ENCODE measurements around the gene ZNF609. TPM values are rescaled to one million over a fixed set of nuclear protein-coding genes. Genes with fewer than 3 reads are reported as not detected.

Gene ZNF609
- total and polyA plus RNA-seq, 4 donors, result 4.6 to 18.1 (median 8.0) TPM

DNA sequence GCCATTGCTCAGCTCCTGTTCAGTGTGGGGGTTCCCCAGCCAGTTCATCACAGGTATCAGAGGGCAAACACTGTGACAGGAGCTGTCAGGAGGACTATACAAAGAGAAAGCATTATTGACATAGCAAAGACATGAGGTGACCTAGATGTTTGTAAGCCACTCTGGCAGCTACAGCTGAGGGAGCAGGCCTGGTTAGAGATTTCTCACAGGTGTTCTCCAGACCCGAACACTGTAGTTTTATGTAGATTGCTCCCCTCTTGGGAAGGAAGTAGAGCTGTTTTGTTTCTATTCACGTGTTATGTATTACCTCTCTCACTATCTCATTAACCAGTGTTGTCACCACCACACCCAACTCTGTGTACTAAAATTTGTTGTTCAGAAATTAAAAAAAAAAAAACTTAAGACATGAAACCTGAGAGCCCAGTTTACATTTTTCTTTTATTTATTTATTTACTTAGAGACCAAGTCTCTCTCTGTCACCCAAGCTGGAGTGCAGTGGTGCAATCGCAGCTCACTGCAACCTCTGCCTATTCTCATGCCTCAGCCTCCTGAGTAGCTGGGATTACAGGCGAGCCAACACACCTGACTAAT is 191.3 kb downstream of the ZNF609 start:
- no peak overlapping the region for H3K9ac ChIP-seq (ENCODE audit: low read depth in 1 of 2, low read length in 2 of 2)
- DNase-seq (ENCODE audit: low spot score), result no peak
- WGBS, result 40% methylated on average over 4 of the region's 4 CpGs
- TF ChIP-seq RXRA (IDR thresholded peaks at IDR 0.05), result peak; percentile 81 to 88
- peak; percentile 88 for TF ChIP-seq FOXA2 (IDR thresholded peaks at IDR 0.05)
- TF ChIP-seq RAD21 (IDR thresholded peaks at IDR 0.05), result peak; percentile 36 to 43
- peak; percentile 54 to 60 for TF ChIP-seq HNF4A (conservative IDR thresholded peaks at IDR 0.05)
- TF ChIP-seq JUND (IDR thresholded peaks at IDR 0.05), result peak in 1 of 2 donors; percentile 45
- TF ChIP-seq, protein P1, sequence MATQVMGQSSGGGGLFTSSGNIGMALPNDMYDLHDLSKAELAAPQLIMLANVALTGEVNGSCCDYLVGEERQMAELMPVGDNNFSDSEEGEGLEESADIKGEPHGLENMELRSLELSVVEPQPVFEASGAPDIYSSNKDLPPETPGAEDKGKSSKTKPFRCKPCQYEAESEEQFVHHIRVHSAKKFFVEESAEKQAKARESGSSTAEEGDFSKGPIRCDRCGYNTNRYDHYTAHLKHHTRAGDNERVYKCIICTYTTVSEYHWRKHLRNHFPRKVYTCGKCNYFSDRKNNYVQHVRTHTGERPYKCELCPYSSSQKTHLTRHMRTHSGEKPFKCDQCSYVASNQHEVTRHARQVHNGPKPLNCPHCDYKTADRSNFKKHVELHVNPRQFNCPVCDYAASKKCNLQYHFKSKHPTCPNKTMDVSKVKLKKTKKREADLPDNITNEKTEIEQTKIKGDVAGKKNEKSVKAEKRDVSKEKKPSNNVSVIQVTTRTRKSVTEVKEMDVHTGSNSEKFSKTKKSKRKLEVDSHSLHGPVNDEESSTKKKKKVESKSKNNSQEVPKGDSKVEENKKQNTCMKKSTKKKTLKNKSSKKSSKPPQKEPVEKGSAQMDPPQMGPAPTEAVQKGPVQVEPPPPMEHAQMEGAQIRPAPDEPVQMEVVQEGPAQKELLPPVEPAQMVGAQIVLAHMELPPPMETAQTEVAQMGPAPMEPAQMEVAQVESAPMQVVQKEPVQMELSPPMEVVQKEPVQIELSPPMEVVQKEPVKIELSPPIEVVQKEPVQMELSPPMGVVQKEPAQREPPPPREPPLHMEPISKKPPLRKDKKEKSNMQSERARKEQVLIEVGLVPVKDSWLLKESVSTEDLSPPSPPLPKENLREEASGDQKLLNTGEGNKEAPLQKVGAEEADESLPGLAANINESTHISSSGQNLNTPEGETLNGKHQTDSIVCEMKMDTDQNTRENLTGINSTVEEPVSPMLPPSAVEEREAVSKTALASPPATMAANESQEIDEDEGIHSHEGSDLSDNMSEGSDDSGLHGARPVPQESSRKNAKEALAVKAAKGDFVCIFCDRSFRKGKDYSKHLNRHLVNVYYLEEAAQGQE (IDR thresholded peaks at IDR 0.05), result no peak
- peak; percentile 64 for TF ChIP-seq FOXA1 (IDR thresholded peaks at IDR 0.05)
- TF ChIP-seq, protein P2, sequence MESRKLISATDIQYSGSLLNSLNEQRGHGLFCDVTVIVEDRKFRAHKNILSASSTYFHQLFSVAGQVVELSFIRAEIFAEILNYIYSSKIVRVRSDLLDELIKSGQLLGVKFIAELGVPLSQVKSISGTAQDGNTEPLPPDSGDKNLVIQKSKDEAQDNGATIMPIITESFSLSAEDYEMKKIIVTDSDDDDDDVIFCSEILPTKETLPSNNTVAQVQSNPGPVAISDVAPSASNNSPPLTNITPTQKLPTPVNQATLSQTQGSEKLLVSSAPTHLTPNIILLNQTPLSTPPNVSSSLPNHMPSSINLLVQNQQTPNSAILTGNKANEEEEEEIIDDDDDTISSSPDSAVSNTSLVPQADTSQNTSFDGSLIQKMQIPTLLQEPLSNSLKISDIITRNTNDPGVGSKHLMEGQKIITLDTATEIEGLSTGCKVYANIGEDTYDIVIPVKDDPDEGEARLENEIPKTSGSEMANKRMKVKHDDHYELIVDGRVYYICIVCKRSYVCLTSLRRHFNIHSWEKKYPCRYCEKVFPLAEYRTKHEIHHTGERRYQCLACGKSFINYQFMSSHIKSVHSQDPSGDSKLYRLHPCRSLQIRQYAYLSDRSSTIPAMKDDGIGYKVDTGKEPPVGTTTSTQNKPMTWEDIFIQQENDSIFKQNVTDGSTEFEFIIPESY (IDR thresholded peaks at IDR 0.05), result no peak
- TF ChIP-seq SP1 (IDR thresholded peaks at IDR 0.05), result peak; percentile 80
- peak overlapping the region in 1 of 2 donors; percentile 31 for H3K27ac ChIP-seq (ENCODE audit: low read depth in 1 of 2, low read length in 2 of 2)
- H3K9me3 ChIP-seq (ENCODE audit: control insufficient read depth in 4 of 4, low read length in 3 of 4), result no peaks in the 10 kb centered on the region
- H3K36me3 ChIP-seq (ENCODE audit: control insufficient read depth in 4 of 4, insufficient read depth in 3 of 4, low read depth in 1 of 4, low read length in 3 of 4), result no peaks in the 10 kb centered on the region
- H3K4me1 ChIP-seq (ENCODE audit: control insufficient read depth in 4 of 4, insufficient read depth in 4 of 4, low read length in 3 of 4), result peaks cover 3 to 28% (median 25%) of the 10 kb centered on the region in 4 donors
- no peaks in the 10 kb centered on the region for H3K27me3 ChIP-seq (ENCODE audit: control insufficient read depth in 4 of 4, insufficient read depth in 4 of 4, low read length in 3 of 4)
- H3K4me3 ChIP-seq (ENCODE audit: low read depth in 1 of 3, low read length in 3 of 3), result no peak overlapping the region

DNA sequence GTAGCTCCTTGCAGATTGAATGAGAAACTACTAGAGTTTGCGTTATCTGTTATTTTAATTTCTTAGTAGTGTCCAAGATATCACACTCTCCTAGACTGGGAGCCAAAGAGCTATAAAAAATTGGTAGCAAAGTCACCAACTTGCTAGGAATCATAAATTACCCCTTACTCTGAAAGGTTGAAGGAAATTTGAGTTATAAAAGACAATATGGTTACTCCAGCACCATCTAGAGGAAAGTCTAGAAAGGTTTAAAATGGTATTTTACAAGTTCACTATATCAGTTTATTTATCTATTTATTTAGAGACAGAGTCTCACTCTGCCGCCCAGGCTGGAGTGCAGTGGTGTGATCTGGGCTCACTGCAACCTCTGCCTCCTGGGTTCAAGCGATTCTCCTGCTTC is 193.4 kb downstream of the ZNF609 start:
- H3K4me3 ChIP-seq (ENCODE audit: low read depth in 1 of 3, low read length in 3 of 3), result no peak overlapping the region
- no peaks in the 10 kb centered on the region for H3K27me3 ChIP-seq (ENCODE audit: control insufficient read depth in 4 of 4, insufficient read depth in 4 of 4, low read length in 3 of 4)
- H3K9ac ChIP-seq (ENCODE audit: low read depth in 1 of 2, low read length in 2 of 2), result no peak overlapping the region
- TF ChIP-seq, protein P3, sequence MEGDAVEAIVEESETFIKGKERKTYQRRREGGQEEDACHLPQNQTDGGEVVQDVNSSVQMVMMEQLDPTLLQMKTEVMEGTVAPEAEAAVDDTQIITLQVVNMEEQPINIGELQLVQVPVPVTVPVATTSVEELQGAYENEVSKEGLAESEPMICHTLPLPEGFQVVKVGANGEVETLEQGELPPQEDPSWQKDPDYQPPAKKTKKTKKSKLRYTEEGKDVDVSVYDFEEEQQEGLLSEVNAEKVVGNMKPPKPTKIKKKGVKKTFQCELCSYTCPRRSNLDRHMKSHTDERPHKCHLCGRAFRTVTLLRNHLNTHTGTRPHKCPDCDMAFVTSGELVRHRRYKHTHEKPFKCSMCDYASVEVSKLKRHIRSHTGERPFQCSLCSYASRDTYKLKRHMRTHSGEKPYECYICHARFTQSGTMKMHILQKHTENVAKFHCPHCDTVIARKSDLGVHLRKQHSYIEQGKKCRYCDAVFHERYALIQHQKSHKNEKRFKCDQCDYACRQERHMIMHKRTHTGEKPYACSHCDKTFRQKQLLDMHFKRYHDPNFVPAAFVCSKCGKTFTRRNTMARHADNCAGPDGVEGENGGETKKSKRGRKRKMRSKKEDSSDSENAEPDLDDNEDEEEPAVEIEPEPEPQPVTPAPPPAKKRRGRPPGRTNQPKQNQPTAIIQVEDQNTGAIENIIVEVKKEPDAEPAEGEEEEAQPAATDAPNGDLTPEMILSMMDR (IDR thresholded peaks at IDR 0.05; ENCODE audit: low read depth, low read length, missing input control), result peak; percentile 31
- TF ChIP-seq RAD21 (IDR thresholded peaks at IDR 0.05) (peak; percentile 78 to 80), YY1 (IDR thresholded peaks at IDR 0.05) (no peak)
- DNase-seq (ENCODE audit: low spot score), result no peak
- no peaks in the 10 kb centered on the region for H3K9me3 ChIP-seq (ENCODE audit: control insufficient read depth in 4 of 4, low read length in 3 of 4)
- H3K27ac ChIP-seq (ENCODE audit: low read depth in 1 of 2, low read length in 2 of 2), result no peak overlapping the region
- H3K4me1 ChIP-seq (ENCODE audit: control insufficient read depth in 4 of 4, insufficient read depth in 4 of 4, low read length in 3 of 4), result peaks cover 3 to 20% (median 18%) of the 10 kb centered on the region in 4 donors
- peaks cover 0 to 2% (median 0%) of the 10 kb centered on the region in 4 donors for H3K36me3 ChIP-seq (ENCODE audit: control insufficient read depth in 4 of 4, insufficient read depth in 3 of 4, low read depth in 1 of 4, low read length in 3 of 4)
- 53% methylated on average over 3 of the region's 3 CpGs for WGBS

All from liver (tissue), 9 donors.